Adrenal gland (tissue), 5 donors: ENCODE measurements around the gene ZFYVE21.

Experiments used
- CTCF ChIP-seq, 6 experiments: fragments of 450-650 bp in 4 of 6; fragments of 200-600 bp in 2 of 6; sonication (generic) in 1 of 6; IDR thresholded peaks; 1 replicate in 5 of 6; 2 replicates in 1 of 6; pipeline versions ENCODE4 v1.5.1 to v1.8.0; 2016 to 2021; ENCODE audit warnings: antibody characterized with exemption in 6 of 6, mild to moderate bottlenecking in 2 of 6, moderate library complexity in 1 of 6
- POLR2A ChIP-seq, 2 donors: fragments of 450-650 bp; IDR thresholded peaks; one replicate each; pipeline ENCODE4 v1.6.1; 2017; ENCODE audit warnings: antibody characterized with exemption in 2 of 2, mild to moderate bottlenecking in 2 of 2, moderate library complexity in 1 of 2
- donor health status: DM: no; HTN: no; CAD: no.

- TF ChIP-seq CTCF (IDR thresholded peaks at IDR 0.05) (no peak), POLR2A (IDR thresholded peaks at IDR 0.05) (no peak)
Observed at GRCh38 chr14:103723748-103724081, 8.1 kb downstream of the ZFYVE21 start.
